Choroid plexus epithelial cell (primary cell): Measurements from ENCODE around the gene NDUFS5.
"Not testable (repeated sequence)": the region's sequence is repeated elsewhere in the genome, so short reads cannot be mapped to it uniquely, and the experiment has no call there.

Experiments used
- DNase-seq: peaks from one replicate; pipeline ENCODE4 v3.0.0-alpha.2; 2010; ENCODE audit warnings: low read depth
- H3K4me3 ChIP-seq: 2 replicates; pipeline ENCODE4 v1.5.1; 2011; ENCODE audit warnings: low read depth, mild to moderate bottlenecking, control low read depth, low read length, moderate library complexity
- TF ChIP-seq, protein P1 (sequence below): conservative IDR thresholded peaks from 2 replicates; pipeline ENCODE4 v1.5.1; 2011; ENCODE audit warnings: low read depth, mild to moderate bottlenecking, control low read depth, inconsistent platforms, low read length, moderate library complexity

Gene NDUFS5

GRCh38 chr1:39045231-39045630 is 19.1 kb downstream of the NDUFS5 start:
- TF ChIP-seq, protein P1, sequence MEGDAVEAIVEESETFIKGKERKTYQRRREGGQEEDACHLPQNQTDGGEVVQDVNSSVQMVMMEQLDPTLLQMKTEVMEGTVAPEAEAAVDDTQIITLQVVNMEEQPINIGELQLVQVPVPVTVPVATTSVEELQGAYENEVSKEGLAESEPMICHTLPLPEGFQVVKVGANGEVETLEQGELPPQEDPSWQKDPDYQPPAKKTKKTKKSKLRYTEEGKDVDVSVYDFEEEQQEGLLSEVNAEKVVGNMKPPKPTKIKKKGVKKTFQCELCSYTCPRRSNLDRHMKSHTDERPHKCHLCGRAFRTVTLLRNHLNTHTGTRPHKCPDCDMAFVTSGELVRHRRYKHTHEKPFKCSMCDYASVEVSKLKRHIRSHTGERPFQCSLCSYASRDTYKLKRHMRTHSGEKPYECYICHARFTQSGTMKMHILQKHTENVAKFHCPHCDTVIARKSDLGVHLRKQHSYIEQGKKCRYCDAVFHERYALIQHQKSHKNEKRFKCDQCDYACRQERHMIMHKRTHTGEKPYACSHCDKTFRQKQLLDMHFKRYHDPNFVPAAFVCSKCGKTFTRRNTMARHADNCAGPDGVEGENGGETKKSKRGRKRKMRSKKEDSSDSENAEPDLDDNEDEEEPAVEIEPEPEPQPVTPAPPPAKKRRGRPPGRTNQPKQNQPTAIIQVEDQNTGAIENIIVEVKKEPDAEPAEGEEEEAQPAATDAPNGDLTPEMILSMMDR = no peak
- no peak for DNase-seq
- no peak overlapping the region for H3K4me3 ChIP-seq

GRCh38 chr1:39046613-39047210 is 20.6 kb downstream of the NDUFS5 start:
- H3K4me3 ChIP-seq = no peak overlapping the region
- TF ChIP-seq, protein P1 = no peak
- DNase-seq = no peak

- no peak overlapping the region for H3K4me3 ChIP-seq
- TF ChIP-seq, protein P1 = no peak
- peak; percentile 95 for DNase-seq
Measured at GRCh38 chr1:39047374-39048229, 21.5 kb downstream of the NDUFS5 start.

- TF ChIP-seq, protein P1 = no peak
- DNase-seq = no peak
- no peak overlapping the region for H3K4me3 ChIP-seq
Measured at GRCh38 chr1:39048745-39049370, 22.7 kb downstream of the NDUFS5 start.

- DNase-seq = no peak
Measured at GRCh38 chr1:39050001-39050400, 23.9 kb downstream of the NDUFS5 start.

DNA sequence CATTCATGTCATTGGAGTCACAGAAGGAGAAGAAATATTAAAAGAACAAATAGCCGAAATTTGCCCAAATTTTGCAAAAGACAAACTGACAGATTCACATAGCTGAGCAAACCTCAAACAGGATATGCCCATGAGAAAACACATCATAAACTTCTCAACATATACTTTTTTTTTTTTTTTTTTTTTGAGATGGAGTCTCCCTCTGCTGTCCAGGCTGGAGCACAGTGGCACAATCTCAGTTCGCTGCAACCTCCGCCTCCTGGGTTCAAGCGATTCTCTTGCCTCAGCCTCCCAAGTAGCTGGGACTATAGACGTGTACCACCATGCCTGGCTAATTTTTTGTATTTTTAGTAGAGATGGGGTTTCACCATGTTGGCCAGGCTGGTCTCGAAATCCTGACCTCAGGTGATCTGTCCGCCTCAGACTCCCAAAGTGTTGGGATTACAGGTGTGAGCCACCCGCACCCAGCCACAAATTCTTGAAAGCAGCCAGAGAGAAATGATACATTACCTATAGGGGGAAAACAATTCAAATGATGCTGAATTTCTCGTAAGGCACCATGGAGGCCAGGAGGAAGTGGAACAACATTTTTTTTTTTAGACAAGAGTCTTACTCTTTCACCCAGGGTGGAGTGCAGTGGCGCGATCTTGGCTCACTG is 25.2 kb downstream of the NDUFS5 start:
- TF ChIP-seq, protein P1 = peak; percentile 25

More at GRCh38 chr1:39050001-39050400, 23.9 kb downstream of the NDUFS5 start:
- H3K4me3 ChIP-seq = no peak overlapping the region
- TF ChIP-seq, protein P1 = no peak

More for the DNA sequence above, 25.2 kb downstream of the NDUFS5 start:
- DNase-seq = peak; percentile 31
- H3K4me3 ChIP-seq = not testable (repeated sequence)
